Muscle of arm (tissue), 14 donors: ENCODE results near the gene HNRNPD. TPM values are rescaled to one million over a fixed set of nuclear protein-coding genes. Genes with fewer than 3 reads are reported as not detected.
"Not testable (repeated sequence)": the region's sequence is repeated elsewhere in the genome, so short reads cannot be mapped to it uniquely, and the experiment has no call there.

Experiments used
- DNase-seq: peaks from one replicate; pipeline ENCODE4 v3.0.0-alpha.2; 2013
- long read RNA-seq, 11 donors: transcript quantifications; one replicate each; lab custom pipeline, GENCODE V29; 2026
- polyA plus RNA-seq, 12 donors: library from polyadenylated mRNA; unstranded; fragments of 120-200 nt; gene quantifications; one replicate each; pipeline ENCODE4 v1.2.1, GENCODE V29; 2013; ENCODE audit not compliant: insufficient read length in 12 of 12

HNRNPD gene, protein sequence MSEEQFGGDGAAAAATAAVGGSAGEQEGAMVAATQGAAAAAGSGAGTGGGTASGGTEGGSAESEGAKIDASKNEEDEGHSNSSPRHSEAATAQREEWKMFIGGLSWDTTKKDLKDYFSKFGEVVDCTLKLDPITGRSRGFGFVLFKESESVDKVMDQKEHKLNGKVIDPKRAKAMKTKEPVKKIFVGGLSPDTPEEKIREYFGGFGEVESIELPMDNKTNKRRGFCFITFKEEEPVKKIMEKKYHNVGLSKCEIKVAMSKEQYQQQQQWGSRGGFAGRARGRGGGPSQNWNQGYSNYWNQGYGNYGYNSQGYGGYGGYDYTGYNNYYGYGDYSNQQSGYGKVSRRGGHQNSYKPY
- 100 to 1,000 TPM in 11 of 12 donors, not detected in 1; 246 to 461 (median 329) TPM for polyA plus RNA-seq
- long read RNA-seq, donor 1, full-length matches to known transcripts = 64 of 185 reads
- long read RNA-seq, donor 1, partial matches to known transcripts = 106 of 185 reads
- long read RNA-seq, donor 1, other reads (novel, unspliced or antisense) = 15 of 185 reads
- long read RNA-seq, donor 2, full-length matches to known transcripts = 62 of 97 reads
- long read RNA-seq, donor 2, partial matches to known transcripts = 29 of 97 reads
- long read RNA-seq, donor 2, other reads (novel, unspliced or antisense) = 6 of 97 reads
- long read RNA-seq, donor 3, transcript HNRNPD-201 (9 exons, 3,033 nt) = minor isoform, 6 of 71 reads
- long read RNA-seq, donor 3, transcript HNRNPD-202 (8 exons, 1,667 nt) = minor isoform, 5 of 71 reads
- long read RNA-seq, donor 3, transcript HNRNPD-203 (8 exons, 1,585 nt) = major isoform, 13 of 71 reads
- long read RNA-seq, donor 3, partial matches to known transcripts = 46 of 71 reads
- long read RNA-seq, donor 3, other reads (novel, unspliced or antisense) = 0 of 71 reads
- long read RNA-seq, donor 4, transcript HNRNPD-203 (8 exons, 1,585 nt) = major isoform, 11 of 55 reads
- long read RNA-seq, donor 4, transcript HNRNPD-201 (9 exons, 3,033 nt) = minor isoform, 8 of 55 reads
- long read RNA-seq, donor 4, partial matches to known transcripts = 26 of 55 reads
- long read RNA-seq, donor 4, other reads (novel, unspliced or antisense) = 9 of 55 reads
- long read RNA-seq, donor 5, transcript HNRNPD-202 (8 exons, 1,667 nt) = minor isoform, 11 of 154 reads
- long read RNA-seq, donor 5, transcript HNRNPD-201 (9 exons, 3,033 nt) = minor isoform, 17 of 154 reads
- long read RNA-seq, donor 5, transcript HNRNPD-203 (8 exons, 1,585 nt) = major isoform, 45 of 154 reads
- long read RNA-seq, donor 5, partial matches to known transcripts = 66 of 154 reads
- long read RNA-seq, donor 5, other reads (novel, unspliced or antisense) = 15 of 154 reads
- long read RNA-seq, donor 6, transcript HNRNPD-203 (8 exons, 1,585 nt) = major isoform, 13 of 40 reads
- long read RNA-seq, donor 6, transcript HNRNPD-202 (8 exons, 1,667 nt) = minor isoform, 5 of 40 reads
- long read RNA-seq, donor 6, transcript HNRNPD-201 (9 exons, 3,033 nt) = minor isoform, 6 of 40 reads
- long read RNA-seq, donor 6, partial matches to known transcripts = 16 of 40 reads
- long read RNA-seq, donor 6, other reads (novel, unspliced or antisense) = 0 of 40 reads
- long read RNA-seq, donor 7, transcript HNRNPD-201 (9 exons, 3,033 nt) = minor isoform, 6 of 38 reads
- long read RNA-seq, donor 7, transcript HNRNPD-203 (8 exons, 1,585 nt) = major isoform, 15 of 38 reads
- long read RNA-seq, donor 7, partial matches to known transcripts = 8 of 38 reads
- long read RNA-seq, donor 7, other reads (novel, unspliced or antisense) = 6 of 38 reads
- long read RNA-seq, donor 8, transcript HNRNPD-203 (8 exons, 1,585 nt) = major isoform, 32 of 138 reads
- long read RNA-seq, donor 8, transcript HNRNPD-201 (9 exons, 3,033 nt) = minor isoform, 31 of 138 reads
- long read RNA-seq, donor 8, transcript HNRNPD-202 (8 exons, 1,667 nt) = minor isoform, 8 of 138 reads
- long read RNA-seq, donor 8, partial matches to known transcripts = 61 of 138 reads
- long read RNA-seq, donor 8, other reads (novel, unspliced or antisense) = 6 of 138 reads
- long read RNA-seq, donor 9, transcript HNRNPD-203 (8 exons, 1,585 nt) = major isoform, 27 of 67 reads
- long read RNA-seq, donor 9, partial matches to known transcripts = 35 of 67 reads
- long read RNA-seq, donor 9, other reads (novel, unspliced or antisense) = 0 of 67 reads
- long read RNA-seq, donor 10, transcript HNRNPD-203 (8 exons, 1,585 nt) = major isoform, 22 of 95 reads
- long read RNA-seq, donor 10, transcript HNRNPD-201 (9 exons, 3,033 nt) = minor isoform, 18 of 95 reads
- long read RNA-seq, donor 10, partial matches to known transcripts = 36 of 95 reads
- long read RNA-seq, donor 10, other reads (novel, unspliced or antisense) = 16 of 95 reads
- long read RNA-seq, donor 11, transcript HNRNPD-203 (8 exons, 1,585 nt) = major isoform, 41 of 137 reads
- long read RNA-seq, donor 11, transcript HNRNPD-201 (9 exons, 3,033 nt) = minor isoform, 21 of 137 reads
- long read RNA-seq, donor 11, transcript HNRNPD-202 (8 exons, 1,667 nt) = minor isoform, 6 of 137 reads
- long read RNA-seq, donor 11, partial matches to known transcripts = 55 of 137 reads
- long read RNA-seq, donor 11, other reads (novel, unspliced or antisense) = 14 of 137 reads

DNA sequence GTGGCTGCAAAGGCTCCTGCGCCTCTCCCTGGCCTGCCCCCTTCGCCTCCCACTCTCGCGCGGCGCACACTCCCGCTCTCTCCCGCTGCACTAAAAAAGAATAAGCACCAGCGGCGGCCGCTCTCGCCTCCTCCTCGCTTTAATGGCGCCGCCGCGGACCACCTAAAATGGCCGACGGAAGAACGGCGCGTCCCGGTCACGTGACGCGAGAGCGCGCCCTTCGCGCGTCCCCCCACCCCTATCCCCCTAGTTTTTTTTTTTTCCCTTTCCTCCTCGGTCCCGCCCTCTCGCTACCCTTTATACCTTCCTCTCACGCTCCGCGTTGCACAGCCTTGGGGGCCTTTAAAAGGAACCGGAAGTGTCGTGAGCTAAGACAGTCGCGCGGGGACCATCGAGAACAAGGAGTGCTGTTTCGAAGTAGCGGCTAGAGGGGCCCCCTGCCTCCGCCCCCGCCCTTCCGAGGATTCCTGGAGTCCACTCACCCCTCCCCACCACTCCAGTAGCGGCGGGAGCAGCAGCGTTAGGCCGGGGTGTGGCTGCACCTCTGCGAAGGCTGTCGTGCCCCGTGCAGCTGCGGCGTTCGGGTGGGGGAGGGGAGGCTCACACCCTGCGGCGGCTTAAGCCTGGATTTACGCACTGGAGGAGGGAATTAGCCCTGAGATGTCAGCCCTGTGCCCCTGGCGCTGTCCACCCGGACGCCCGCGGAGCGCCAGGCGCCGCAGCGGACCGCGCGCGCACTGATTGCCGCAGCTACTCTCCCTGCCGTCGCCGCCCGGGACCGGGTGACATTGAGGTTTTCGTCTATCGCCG lies at the start of gene HNRNPD:
HNRNPD (minus strand) TSS at position 176 of the 810 bp plus-strand sequence. CDS start 313 bp downstream, outside the sequence.
- DNase-seq = peak; percentile 99

DNA sequence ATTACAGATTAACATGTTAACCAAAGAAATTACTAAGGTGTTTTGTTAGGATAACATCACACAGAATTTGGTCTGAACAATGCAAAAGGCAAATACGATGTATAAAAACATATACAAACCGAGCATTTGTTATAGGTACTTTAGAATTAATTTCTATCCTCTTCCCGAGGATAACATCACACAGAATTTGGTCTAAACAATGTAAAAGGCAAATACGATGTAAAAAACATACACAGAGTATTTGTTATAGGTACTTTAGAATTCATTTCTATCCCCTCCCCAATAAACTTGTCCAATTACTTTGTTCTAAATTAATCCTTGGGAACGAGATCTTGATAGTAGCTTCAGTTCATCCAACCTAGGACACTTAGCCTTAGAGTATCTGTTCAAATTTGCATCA lies 48.8 kb upstream of the HNRNPD start:
- DNase-seq = no peak

DNA sequence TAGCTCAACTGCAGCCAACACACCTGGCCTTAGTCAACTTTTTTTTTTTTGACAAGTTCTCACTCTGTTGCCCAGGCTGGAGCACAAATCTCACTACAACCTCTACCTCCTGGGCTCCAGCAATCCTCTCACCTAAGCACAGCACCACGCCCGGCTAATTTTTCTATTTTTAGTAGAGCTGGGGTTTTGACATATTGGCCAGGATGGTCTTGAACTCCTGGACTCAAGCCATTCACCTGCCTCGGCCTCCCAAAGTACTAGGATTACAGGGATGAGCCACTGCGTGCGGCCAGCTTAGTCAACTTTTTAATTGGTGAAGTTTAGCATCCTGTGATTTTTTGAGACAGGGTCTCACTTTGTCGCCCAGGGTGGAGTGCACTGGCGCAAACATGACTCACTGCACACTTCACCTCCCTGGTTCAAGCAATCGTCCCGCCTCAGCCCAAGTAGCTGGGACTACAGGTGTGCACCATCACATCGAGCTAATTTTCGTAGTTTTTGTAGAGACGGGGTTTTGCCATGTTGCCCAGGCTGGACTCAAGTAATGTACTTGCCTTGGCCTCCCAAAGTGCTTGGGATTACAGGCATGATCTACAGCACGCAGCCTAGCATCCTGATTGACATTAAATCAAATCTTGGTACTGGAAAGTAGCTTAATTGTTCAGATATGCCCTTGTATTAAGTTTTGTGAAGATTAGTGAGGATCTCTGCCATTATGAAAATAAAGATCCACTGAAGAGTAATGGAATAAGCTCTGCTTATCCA lies 48.2 kb upstream of the HNRNPD start:
- DNase-seq = no peak

DNA sequence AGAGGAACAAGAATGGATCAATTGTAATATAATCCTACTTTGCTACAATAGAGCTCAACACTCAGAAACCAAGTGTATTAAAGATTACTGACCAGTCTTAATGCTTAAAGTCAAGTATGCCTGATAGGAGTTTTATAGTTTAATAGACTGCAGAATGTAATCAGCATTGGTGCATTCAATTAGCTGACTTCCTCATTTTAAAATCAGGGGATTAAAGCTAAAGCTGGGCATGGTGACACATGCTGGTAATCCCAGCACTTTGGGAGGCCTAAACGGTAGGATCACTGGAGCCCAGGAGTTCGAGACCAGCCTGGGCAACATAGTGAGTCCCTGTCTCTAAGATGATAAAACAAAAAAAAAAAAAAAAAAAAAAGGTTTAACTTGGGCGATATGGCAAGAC lies 45.7 kb upstream of the HNRNPD start:
- no peak for DNase-seq

DNA sequence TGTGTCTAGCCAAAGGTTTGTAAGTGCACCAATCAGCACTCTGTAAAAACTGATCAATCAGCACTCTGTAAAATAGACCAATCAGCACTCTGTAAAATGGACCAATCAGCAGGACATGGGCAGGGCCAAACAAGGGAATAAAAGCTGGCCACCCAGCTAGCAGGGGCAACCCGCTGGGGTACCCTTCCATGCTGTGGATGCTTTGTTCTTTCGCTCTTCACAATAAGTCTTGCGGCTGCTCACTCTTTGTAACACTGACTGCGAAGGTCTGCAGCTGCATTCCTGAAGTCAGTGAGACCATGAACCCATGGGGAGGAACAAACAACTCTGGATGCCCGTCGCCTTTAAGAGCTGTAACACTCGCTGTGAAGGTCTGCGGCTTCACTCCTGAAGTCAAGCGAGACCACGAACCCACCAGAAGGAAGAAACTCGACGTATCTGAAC lies 42.2 kb upstream of the HNRNPD start:
- no peak for DNase-seq

DNA sequence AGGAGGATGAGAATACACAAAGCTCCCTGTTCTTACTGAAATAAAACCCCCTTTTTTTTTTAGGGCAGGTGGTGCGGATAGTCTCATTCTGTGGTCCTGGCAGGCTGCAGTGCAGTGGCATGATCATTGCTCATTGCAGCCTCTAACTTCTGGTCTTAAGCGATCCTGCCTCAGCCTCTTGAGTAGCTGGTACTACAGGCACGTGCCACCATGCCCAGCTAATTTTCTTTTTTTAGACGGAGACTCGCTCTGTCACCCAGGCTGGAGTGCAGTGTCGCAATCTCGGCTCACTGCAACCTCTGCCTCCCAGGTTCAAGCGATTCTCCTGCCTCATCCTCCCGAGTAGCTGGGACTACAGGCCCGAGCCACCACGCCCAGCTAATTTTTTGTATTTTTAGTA lies 41.3 kb upstream of the HNRNPD start:
- not testable (repeated sequence) for DNase-seq

DNA sequence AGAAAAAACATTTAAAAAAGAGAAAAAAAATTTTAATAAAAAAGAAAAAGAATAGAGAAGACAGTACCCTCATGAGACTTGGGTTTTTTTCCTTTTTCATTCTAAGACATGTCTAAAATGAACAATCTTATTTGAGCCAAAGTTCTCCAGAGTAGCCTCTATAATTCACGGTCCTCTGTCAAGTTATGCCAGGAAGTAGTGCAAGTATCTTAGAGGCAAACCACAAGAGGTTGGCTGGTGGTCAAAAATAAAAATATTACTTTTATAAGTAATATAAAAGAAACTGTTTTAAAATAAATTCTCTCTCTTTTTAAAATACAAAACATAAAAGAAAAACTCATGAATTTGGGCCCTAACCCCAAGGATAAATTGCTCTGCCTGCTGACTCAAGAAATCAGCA lies 29.9 kb upstream of the HNRNPD start:
- DNase-seq = no peak

DNA sequence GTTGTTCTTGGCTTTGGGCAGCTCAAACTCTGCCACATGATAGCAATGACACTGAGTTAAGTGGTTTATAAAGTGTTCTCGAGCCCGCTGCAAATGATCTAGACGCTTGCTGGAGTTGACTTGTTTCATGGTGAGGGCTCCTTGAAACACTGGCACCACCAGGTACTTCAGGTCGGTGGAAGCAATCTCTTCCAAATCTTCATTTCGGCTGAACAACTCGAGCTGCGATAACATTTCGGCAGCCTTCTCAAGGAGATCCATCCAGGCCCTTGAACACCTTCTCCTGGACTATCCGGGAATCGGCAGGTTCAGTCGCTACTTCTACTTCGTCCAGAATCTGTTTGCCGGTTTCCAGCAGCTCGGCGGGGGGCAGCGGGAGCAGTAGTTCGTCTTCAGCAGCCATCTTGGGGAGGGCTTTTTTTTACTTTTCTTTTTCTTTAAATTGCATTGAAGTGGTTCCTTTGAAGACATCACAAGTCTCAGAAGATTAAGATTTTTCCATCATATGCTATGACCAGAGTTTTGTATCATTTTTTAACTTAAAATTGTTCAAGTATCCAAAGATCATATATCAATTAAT lies 28.5 kb upstream of the HNRNPD start:
- no peak for DNase-seq

DNA sequence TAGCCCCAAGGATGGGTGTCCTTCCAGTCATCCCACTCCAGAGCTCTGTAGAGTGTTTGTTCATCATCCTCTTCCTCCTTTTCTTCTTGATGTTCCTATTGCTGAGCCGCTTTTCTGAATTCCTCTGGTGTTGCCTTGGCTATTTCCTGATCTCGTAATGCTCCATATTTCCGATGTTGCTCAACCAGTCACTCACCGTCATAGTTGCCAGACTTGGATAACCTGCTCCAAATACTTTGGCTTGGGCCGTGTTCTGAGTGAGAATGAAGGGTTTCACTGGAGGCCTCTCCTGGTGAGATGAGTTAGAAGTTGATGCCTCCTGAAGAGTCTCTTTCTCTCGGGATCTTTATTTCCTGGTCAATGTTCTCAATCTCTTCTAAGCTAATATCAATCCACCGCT lies 27.8 kb upstream of the HNRNPD start:
- no peak for DNase-seq

DNA sequence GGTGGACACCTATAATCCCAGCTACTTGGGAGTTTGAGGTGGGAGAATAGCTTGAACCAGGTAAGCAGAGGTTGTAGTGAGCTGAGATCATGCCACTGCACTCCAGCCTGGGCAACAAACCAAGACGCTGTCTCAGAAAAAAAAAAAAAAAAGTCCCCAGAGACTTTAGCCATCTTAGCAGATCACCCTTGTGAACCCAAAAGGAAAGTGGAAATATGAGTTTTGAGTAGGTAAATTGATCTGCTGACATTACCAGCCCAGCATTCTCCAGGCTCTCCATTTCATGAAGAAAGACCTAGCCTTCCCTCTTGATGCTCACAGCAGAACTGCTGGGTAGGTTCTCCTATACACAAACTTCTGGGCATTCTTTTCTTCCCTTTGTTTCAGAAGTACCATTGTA lies 24.5 kb upstream of the HNRNPD start:
- no peak for DNase-seq

DNA sequence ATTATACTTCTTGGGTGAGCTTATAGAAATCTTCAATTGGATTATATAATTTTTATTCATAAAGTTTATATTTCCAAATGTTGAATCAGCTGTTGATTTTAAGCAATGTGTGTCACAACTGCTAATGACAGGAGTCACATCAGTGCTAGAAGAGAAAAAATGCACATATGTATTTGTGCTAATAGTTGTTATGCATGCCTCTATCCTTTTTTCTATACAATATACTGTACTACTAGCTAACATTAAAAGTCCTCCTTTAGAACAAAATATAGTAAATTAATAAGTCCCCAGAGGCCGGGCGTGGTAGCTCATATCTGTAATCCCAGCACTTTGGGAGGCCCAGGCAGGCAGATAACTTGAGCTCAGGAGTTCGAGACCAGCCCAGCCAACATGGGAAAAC lies 23.7 kb upstream of the HNRNPD start:
- no peak for DNase-seq

DNA sequence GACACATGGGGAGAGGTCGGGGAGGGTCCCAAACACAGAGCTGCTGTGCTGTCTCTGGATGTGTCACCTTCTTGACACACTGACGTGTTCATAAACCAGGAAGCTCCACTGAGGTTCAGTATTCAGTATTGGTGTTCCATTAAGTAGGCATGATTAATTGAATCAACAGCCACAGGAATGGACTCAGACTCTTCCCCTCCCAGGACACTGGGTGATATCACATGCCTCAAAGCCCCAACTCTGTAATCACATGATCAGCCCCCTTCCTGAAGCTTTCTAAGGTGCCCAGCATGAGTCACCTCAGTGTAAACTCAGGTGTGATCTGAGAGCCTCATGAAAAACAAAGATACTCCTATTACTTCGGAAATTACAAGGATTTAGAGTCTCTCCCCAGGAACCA lies 21.1 kb upstream of the HNRNPD start:
- no peak for DNase-seq

DNA sequence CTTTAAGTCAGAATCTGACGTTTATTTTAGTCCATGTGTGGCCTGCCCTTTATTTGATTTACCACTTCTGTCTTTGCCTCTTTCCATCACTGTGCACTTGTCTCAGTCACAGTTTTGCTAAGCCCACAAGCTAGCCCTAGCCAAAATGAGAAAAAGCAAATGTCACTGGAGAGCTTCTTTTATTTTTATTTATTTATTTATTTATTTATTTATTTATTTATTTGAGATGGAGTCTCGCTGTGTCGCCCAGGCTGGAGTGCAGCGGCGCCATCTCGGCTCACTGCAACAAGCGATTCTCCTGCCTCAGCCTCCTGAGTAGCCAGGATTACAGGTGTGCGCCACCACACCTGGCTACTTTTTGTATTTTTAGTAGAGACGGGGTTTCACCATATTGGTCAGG lies 16.3 kb upstream of the HNRNPD start:
- DNase-seq = not testable (repeated sequence)

DNA sequence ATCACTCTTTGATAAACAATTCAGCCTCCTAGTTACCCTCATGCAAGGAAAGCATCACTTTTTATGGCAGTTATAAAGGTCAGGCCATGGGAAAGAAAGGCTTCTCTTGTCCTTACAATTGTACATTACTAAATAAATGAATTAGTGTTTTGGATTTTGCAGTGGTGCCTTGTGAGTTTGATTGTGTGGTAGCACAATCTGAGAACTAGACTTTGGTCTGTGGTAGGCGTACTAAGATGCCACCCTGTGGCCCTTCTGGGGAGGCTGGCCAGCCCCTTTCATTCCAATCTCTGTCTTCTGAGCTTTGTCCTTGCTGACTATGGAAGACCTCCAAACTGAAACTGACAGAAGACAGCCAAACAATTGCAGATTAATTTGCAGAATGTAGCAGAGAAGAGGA lies 14.6 kb upstream of the HNRNPD start:
- no peak for DNase-seq

DNA sequence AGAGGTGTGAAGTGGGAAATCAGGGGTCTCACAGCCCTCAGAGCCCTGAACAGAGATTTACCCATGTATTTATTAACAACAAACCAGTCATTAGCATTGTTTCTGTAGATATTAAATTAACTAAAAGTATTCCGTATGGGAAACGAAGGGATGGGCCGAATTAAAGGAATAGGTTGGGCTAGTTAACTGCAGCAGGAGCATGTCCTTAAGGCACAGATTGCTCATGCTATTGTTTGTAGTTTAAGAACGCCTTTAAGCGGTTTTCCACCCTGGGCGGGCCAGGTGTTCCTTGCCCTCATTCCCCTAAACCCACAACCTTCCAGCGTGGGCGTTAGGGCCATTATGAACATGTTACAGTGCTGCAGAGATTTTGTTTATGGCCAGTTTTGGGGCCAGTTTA lies 12.5 kb upstream of the HNRNPD start:
- not testable (repeated sequence) for DNase-seq

DNA sequence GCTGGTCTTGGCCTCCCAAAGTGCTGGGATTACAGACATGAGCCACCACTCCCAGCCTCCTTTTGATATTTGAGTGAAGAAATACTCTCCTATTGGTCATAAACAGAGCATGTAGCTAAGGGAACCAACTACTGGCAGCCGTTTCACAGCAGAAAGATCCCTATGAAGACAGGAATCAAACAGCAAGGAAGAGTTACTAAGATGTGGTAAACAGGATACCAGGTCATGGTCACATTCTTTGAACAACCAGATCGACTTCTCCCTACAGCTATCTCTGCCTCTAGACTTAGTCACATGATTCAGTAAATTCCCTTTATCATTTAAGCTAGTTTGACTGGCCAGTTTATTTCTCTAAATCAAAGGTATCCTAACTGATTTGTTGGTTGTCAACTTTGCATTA lies 9.0 kb upstream of the HNRNPD start:
- no peak for DNase-seq
